ENCODE measurements around the gene CAMTA2.

CAMTA2 gene

GRCh38 chr17:4969551-4970173 lies 17.8 kb downstream of the CAMTA2 start:
- no peak for FAIRE-seq

GRCh38 chr17:4969047-4969550 lies 18.4 kb downstream of the CAMTA2 start:
- DNase-seq (ENCODE audit: extremely low spot score, insufficient read length, low read depth): no peak
- no peak for FAIRE-seq

More at GRCh38 chr17:4969551-4970173, 17.8 kb downstream of the CAMTA2 start:
- DNase-seq (ENCODE audit: extremely low spot score, insufficient read length, low read depth): no peak

- DNase-seq (ENCODE audit: extremely low spot score, insufficient read length, low read depth): no peak
- FAIRE-seq: no peak
These were observed 18.9 kb downstream of the CAMTA2 start for GRCh38 chr17:4968486-4969046.

- FAIRE-seq: no peak
These were observed 19.7 kb downstream of the CAMTA2 start, which contains the start of gene SPAG7 for GRCh38 chr17:4967539-4968485. SPAG7 (minus strand) TSS chr17:4967817; CDS start chr17:4967804, 13 bp downstream.

GRCh38 chr17:4966844-4967538 lies 20.5 kb downstream of the CAMTA2 start:
- DNase-seq (ENCODE audit: extremely low spot score, insufficient read length, low read depth): peak; percentile 91
- peak; percentile 100 for FAIRE-seq

More at GRCh38 chr17:4967539-4968485, 19.7 kb downstream of the CAMTA2 start, which contains the start of gene SPAG7:
- DNase-seq (ENCODE audit: extremely low spot score, insufficient read length, low read depth): peak; percentile 87

GRCh38 chr17:4965311-4965986 lies 22.0 kb downstream of the CAMTA2 start:
- FAIRE-seq (no peak), DNase-seq (ENCODE audit: extremely low spot score, insufficient read length, low read depth) (no peak)

GRCh38 chr17:4960279-4960922 lies 27.1 kb downstream of the CAMTA2 start:
- DNase-seq (ENCODE audit: extremely low spot score, insufficient read length, low read depth) (no peak), FAIRE-seq (no peak)

- DNase-seq (ENCODE audit: extremely low spot score, insufficient read length, low read depth) (no peak), FAIRE-seq (no peak)
These were observed 28.1 kb downstream of the CAMTA2 start for GRCh38 chr17:4959261-4959965.

GRCh38 chr17:4958102-4958501 lies 29.4 kb downstream of the CAMTA2 start:
- DNase-seq (ENCODE audit: extremely low spot score, insufficient read length, low read depth) (no peak), FAIRE-seq (no peak)

- FAIRE-seq: peak; percentile 12
- DNase-seq (ENCODE audit: extremely low spot score, insufficient read length, low read depth): no peak
These were observed 30.9 kb downstream of the CAMTA2 start for GRCh38 chr17:4956493-4957061.

GRCh38 chr17:4955091-4955490 lies 32.4 kb downstream of the CAMTA2 start:
- DNase-seq (ENCODE audit: extremely low spot score, insufficient read length, low read depth) (no peak), FAIRE-seq (no peak)

GRCh38 chr17:4953451-4953961 lies 34.0 kb downstream of the CAMTA2 start:
- no peak for FAIRE-seq
- DNase-seq (ENCODE audit: extremely low spot score, insufficient read length, low read depth): no peak

GRCh38 chr17:4951486-4951885 lies 36.0 kb downstream of the CAMTA2 start:
- DNase-seq (ENCODE audit: extremely low spot score, insufficient read length, low read depth) (no peak), FAIRE-seq (no peak)

GRCh38 chr17:4950746-4951204 lies 36.7 kb downstream of the CAMTA2 start, which contains the start of gene ENO3:
ENO3 (plus strand) TSS chr17:4951119; CDS start chr17:4951830, 711 bp downstream.
- DNase-seq (ENCODE audit: extremely low spot score, insufficient read length, low read depth): no peak

GRCh38 chr17:4950075-4950745 lies 37.3 kb downstream of the CAMTA2 start:
- peak; percentile 65 for FAIRE-seq
- DNase-seq (ENCODE audit: extremely low spot score, insufficient read length, low read depth): no peak

More at GRCh38 chr17:4950746-4951204, 36.7 kb downstream of the CAMTA2 start, which contains the start of gene ENO3:
- peak; percentile 18 for FAIRE-seq

- DNase-seq (ENCODE audit: extremely low spot score, insufficient read length, low read depth) (no peak), FAIRE-seq (peak; percentile 84)
These were observed 38.0 kb downstream of the CAMTA2 start for GRCh38 chr17:4949321-4950074.
